Heart left ventricle (tissue), 13 donors: ENCODE data around the gene PEX1.

ENCODE experiments used
- POLR2A ChIP-seq, 2 donors: fragments of 450-650 bp; IDR thresholded peaks; one replicate each; pipeline ENCODE4 v1.6.1; 2017; ENCODE audit warnings: antibody characterized with exemption in 2 of 2, mild to moderate bottlenecking in 2 of 2, moderate library complexity in 2 of 2
- TF ChIP-seq, protein P1 (sequence below), 12 donors: fragments of 200-600 bp; sonication (generic) in 4 of 12; IDR thresholded peaks; one replicate each; pipeline versions ENCODE4 v1.5.0 to v1.8.0; 2018 to 2022; ENCODE audit warnings: antibody characterized with exemption in 12 of 12, mild to moderate bottlenecking in 5 of 12
- donor health status: ischemic (EF 13 %, LVEDD 7.1; RV severe dilation, severe dysfunction).
- donor health status: DM: no; HTN: yes; CAD: no.
- donor health status: DM: no; HTN: no; CAD: no.
- donor health status: ischemic (EF 25% LVEDD 6.9; RV normal size, moderate dysfunction).
- donor health status: ischemic (EF 25% LVEDD 5.7; RV mildly dilated, moderate dysfunction).
- donor health status: ischemic (EF 35%, LVEDD 5.7; RV mildly dilated, moderate dysfunction).
- donor health status: nonischemic (EF 11% LVEDD 7.7; RV severe dilation, severe dysfunction).
- donor health status: DM: yes; HTN: yes; CAD: no.
- donor health status: PGD.
- donor health status: ischemic (EF 29% LVEDD 5.4; RV normal size, mild dysfunction).
- donor health status: nonischemic (EF 23%, LVEDD 6.1; RV moderate dilation, normal function).

DNA sequence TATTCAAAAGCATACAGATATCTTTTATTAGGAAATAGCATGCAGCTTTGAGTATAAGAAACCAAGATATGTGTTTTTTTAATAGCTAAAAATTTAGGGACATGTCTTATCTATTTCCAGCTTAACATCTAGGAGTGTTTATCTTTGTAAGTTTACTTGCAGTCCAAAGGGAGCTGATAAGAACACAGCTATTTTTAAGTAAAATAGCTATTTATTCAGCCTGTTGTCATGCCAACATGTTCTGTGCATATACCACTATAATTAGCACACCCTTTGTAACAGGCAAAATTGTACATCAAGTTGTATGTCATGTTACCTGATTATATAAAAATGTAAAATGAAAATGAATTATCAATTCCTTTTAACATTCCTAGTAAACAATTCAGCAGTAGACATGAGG, 32.3 kb upstream of the PEX1 start:
- no peak for TF ChIP-seq POLR2A (IDR thresholded peaks at IDR 0.05)
- TF ChIP-seq, protein P1, sequence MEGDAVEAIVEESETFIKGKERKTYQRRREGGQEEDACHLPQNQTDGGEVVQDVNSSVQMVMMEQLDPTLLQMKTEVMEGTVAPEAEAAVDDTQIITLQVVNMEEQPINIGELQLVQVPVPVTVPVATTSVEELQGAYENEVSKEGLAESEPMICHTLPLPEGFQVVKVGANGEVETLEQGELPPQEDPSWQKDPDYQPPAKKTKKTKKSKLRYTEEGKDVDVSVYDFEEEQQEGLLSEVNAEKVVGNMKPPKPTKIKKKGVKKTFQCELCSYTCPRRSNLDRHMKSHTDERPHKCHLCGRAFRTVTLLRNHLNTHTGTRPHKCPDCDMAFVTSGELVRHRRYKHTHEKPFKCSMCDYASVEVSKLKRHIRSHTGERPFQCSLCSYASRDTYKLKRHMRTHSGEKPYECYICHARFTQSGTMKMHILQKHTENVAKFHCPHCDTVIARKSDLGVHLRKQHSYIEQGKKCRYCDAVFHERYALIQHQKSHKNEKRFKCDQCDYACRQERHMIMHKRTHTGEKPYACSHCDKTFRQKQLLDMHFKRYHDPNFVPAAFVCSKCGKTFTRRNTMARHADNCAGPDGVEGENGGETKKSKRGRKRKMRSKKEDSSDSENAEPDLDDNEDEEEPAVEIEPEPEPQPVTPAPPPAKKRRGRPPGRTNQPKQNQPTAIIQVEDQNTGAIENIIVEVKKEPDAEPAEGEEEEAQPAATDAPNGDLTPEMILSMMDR (IDR thresholded peaks at IDR 0.05), result no peak
